HG03565 (cell line): ENCODE data around the gene CSNK1G1.
"Not testable (repeated sequence)": the region's sequence is repeated elsewhere in the genome, so short reads cannot be mapped to it uniquely, and the experiment has no call there.

ENCODE experiments used
- ATAC-seq: cut with Tn5 transposase; IDR thresholded peaks from one replicate; pipeline ENCODE4 v1.9.1; 2021; ENCODE audit warnings: mild to moderate bottlenecking, moderate library complexity; ENCODE audit not compliant: unreplicated experiment

Gene CSNK1G1

DNA sequence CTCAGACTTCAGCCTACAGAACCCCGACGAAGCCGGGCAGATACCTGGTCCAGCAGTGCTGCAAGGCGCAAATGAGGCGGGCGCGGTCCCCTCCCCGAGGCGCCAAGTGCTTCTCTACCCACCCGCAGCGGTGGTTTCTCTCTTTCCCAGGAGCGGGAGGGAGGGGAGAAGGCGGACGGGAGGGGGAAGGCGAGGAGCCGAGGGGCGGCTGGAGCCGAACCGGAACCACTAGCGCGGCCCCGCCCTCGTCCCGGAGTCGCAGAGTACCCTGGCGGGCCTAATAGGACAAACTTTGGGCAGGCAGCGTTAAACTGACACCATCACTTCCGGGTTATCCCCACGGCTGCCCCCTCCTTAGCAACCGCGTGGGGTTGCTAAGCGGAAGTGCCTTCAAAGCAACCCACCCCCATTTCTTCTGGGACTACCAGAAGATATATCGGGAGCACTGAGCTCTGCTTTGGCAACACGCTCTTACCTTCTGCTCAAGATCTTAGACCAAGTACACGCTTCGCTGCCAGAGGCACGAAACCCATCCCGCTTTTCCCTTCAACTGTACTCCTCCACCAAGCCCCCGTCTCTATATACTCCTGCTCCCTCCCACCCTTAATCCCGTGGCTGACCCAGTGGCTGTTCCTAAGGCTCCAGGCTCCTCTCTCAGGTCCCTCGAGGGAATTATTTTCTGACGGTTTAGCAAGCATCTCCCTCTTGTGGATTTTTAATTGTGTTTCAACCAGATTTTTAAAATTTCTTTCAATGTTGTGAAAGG, at the start of gene CSNK1G1:
TSS of gene CSNK1G1 (minus strand) at position 230 of the 766 bp plus-strand sequence. CDS start 55,674 bp downstream, outside the sequence.
- peak; percentile 85 for ATAC-seq

DNA sequence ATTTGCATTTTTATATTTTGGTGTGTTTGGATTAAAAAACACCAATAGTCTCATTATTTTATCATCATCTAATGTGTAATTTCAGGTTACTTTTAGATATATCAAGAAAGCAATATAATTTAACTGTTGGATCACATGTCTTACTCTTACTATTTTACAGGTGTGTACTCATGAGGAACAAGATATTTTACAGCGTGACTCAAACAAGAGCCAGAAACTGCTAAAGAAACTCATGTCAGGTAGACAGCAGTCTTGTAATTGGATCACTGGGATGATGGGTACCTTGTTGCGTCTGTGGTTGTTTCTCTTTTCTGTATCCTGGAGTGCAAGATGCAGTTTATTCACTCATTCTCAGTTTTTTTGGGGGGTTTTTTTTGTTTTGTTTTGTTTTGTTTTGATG, 44.6 kb upstream of the CSNK1G1 start:
- ATAC-seq, result no peak

- ATAC-seq, result no peak
Observed at GRCh38 chr15:64398575-64398974, 42.6 kb upstream of the CSNK1G1 start.

GRCh38 chr15:64396789-64397188, 40.8 kb upstream of the CSNK1G1 start:
- no peak for ATAC-seq

DNA sequence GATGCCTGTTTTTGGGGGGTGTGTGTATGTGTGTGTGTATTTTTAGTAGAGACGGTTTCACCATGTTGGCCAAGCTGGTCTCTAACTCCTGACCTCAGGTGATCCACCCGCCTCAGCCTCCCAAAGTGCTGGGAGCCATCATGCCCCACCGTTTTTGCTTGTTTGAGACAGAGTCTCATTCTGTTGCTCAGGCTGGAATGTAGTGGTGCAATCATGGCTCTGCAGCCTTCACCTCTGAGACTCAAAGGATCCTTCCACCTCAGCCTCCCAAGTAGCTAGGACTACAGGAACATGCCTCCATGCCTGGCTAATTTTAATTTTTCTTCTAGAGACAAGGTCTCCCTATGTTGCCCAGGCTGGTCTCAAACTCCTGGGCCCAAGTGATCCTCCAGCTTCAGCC, 36.5 kb upstream of the CSNK1G1 start:
- not testable (repeated sequence) for ATAC-seq

GRCh38 chr15:64389036-64389435, 33.1 kb upstream of the CSNK1G1 start:
- no peak for ATAC-seq

- ATAC-seq, result peak; percentile 96
Observed at GRCh38 chr15:64387562-64388168, 31.7 kb upstream of the CSNK1G1 start, which contains the start of gene TRIP4. TRIP4 (plus strand) TSS chr15:64387836; CDS start chr15:64387864, 28 bp downstream.

GRCh38 chr15:64386291-64386690, 30.3 kb upstream of the CSNK1G1 start:
- ATAC-seq, result no peak

DNA sequence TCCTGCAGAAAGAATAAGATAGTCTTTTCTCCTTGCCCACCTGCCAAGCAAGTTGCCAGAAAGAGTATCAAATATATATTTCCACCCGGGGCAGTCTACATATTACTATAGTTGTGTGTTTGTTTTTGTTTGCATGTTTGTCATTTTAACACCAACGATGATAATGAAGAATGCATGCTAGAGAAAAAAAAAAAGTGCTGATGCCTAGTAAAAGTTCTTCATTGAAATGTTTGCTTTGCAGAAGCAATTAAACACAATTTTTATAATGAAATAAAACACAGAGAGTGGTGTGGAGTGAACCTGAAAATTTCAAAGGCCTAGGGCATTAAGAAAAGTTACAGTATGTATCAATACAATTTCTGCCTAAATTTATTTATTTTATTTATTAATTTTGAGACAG, 27.8 kb upstream of the CSNK1G1 start:
- ATAC-seq, result no peak

DNA sequence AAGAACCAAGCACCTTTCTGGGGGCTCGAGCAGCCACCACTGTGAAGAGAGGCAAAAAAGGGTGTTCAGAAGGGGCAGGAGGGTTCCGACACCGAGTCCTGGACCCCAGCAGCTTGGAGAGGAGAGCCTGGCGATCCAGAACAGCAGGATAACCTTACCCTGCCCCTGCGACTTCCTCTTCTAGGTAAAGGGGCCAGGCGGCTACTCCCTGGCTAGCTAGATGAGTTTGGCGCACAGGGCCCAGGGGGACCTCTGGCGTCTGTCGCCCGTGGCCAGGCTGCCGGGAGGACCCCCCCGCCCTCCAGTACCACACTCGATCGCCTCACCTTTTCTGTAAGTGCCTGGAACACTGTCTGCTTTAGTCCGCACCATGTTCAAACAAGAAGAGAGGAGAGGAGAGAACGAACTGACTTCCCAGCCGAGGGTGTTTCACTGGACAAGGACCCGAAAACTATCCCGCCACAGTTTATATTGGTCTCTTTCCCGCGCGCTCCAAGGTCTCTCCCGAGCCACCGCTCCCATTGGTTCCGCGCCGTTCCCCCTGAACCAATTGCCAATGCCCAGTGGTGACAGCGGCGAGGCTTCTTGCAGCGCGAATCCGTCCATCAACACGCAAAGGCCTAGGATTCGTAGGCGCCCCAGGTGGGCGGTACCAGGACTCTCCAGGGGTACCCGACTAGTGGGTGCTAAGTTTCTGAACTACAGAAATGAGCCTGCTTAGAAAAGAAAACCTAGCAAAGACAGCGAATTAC, 25.2 kb upstream of the CSNK1G1 start, which contains the start of gene PCLAF:
TSS of gene PCLAF (minus strand) at position 442 of the 752 bp plus-strand sequence. CDS start at position 372, 70 bp downstream.
- peak; percentile 93 for ATAC-seq

GRCh38 chr15:64380130-64380870, 24.3 kb upstream of the CSNK1G1 start:
- ATAC-seq, result not testable (repeated sequence)

DNA sequence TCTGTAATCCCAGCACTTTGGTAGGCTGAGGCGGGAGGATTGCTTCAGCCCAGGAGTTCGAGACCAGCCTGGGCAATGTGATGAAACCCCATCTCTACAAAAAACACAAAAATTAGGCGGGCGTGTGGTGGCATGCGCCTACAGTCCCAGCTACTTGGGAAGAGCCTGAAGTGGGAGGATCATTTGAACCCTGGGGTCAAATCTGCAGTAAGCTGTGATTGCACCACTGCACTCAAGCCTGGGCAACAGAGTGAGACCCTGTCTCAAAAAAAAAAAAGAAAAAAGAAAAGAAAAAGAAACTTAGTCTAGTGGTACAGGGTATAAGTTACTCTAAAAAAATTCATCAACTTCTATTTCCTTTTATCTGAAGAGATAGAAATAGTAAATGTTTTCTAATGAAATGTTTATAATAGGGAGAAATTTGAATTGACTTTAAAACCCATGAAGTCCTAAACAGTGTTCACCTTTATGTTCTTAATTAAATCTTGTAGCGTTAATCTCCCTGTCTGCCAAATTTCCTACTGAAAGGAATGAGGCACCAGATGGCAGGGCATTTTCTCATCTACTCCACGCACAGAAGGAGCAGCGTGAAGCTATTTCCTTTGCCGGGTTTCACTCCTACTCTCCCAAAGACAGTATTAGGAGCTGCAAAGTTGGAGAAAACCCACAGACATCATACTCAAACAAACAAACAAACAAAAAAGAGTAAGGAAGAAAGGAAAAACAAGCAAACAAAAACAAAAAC, 23.4 kb upstream of the CSNK1G1 start:
- no peak for ATAC-seq

GRCh38 chr15:64373360-64373759, 17.4 kb upstream of the CSNK1G1 start:
- no peak for ATAC-seq

- ATAC-seq, result not testable (repeated sequence)
Observed at GRCh38 chr15:64371383-64371782, 15.4 kb upstream of the CSNK1G1 start.

DNA sequence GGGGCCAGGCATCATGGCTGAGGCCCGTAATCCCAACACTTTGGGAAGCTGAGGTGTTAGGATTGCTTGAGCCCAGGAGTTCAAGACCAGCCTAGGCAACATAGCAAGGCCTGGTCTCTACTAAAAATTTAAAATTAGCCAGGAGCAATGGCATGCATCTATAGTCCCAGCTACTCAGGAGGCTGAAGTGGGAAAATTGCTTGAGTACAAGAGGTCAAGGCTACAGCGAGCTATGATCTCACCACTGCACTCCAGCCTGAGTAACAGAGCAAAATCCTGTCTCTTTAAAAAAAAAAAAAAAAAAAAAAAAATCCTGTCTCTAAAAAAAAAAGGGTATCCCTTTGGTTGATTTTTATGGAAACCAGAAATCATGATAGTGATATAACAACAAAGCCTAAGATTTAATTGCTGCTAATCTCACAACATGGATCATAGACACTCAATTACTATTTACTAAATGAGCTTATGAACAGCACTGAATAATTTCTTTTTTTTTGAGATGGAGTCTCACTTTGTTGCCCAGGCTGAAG, 13.2 kb upstream of the CSNK1G1 start:
- no peak for ATAC-seq

DNA sequence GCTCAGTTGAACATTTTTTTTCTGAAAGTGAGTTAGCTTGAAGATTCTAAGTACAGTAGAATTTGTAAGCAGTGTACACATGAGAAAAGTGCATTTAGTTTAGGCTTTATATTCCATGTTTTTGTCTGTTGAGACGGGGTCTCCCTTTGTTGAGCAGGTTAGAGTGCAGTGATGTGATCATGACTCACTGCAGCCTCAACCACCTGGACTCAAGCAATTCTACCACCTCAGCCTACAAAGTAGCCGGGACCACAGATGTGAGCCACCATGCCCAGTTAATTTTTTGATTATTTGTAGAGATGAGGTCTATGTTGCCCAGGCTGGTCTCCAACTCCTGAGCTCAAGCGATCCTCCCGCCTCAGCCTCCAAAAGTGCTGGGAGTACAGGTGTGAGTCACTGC, 5.3 kb upstream of the CSNK1G1 start:
- no peak for ATAC-seq

GRCh38 chr15:64356710-64357040, 702 bp upstream of the CSNK1G1 start:
- no peak for ATAC-seq

GRCh38 chr15:64355348-64355943, 527 bp downstream of the CSNK1G1 start:
- ATAC-seq, result no peak

DNA sequence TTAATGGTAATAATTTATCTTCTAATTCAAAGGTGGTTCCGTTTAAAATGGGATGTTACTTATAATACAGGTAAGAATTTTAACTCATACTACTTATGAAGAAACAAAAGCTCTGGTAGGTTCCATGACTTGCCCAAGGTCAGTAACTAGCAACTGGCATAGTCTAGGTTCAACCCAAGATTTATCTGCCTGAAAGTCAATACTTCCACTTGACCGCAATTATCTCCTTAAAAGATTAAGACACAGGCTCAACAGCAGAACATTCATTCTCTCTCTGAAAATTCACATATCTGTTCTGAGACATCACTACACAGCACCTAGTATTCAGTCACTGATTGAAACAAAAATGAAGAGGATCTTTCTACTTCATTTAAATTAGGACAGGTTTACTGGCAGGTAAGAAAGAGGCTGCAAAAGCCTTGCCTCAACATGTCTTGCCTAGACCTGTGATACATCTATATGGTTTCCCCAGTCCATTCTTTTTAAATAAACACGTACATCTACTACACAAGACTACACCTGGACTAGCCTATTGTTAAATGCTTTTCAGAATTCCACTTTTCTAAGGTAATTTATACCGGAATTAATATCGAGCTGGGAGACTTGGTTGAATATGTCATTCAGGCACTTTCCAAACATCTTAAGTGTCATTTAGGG, 1.2 kb downstream of the CSNK1G1 start:
- no peak for ATAC-seq
